ENCODE measurements around the gene RICTOR. TPM values are rescaled to one million over a fixed set of nuclear protein-coding genes. Genes with fewer than 3 reads are reported as not detected.

Gene RICTOR
- total RNA-seq: 10 to 100 TPM; 47.8 to 87.5 (median 51.2) TPM

GRCh38 chr5:39074017-39074814 lies at the start of gene RICTOR:
RICTOR (minus strand) TSS chr5:39074399; CDS start chr5:39074377, 22 bp downstream.
- TF ChIP-seq POLR2A (IDR thresholded peaks at IDR 0.05) (peak in 1 of 2 donors; percentile 80), CTCF (IDR thresholded peaks at IDR 0.05) (no peak)
- intact Hi-C loops (cut with DNase I): no loop called here
- DNase-seq: peak; percentile 87 to 92
- Histone ChIP-seq H3K9me3 (no peaks in the 10 kb centered on the region), H3K27me3 (no peaks in the 10 kb centered on the region), H3K27ac (peak within 1 kb of the TSS; percentile 98), H3K4me1 (peaks cover 11 to 17% of the 10 kb centered on the region in 2 donors), H3K4me3 (replicated peaks in 1 of 3) (peak within 1 kb of the TSS; percentile 83 to 99 (median 92)), H3K36me3 (no peaks in the 10 kb centered on the region)
- WGBS, 2 donors: 0 to 1% methylated on average over 2 to 23 of the region's 94 CpGs

- WGBS, 2 donors: 81 to 82% methylated on average over 2 of the region's 2 CpGs
- TF ChIP-seq CTCF (IDR thresholded peaks at IDR 0.05) (no peak), POLR2A (IDR thresholded peaks at IDR 0.05) (no peak)
- H3K27ac ChIP-seq: no peak overlapping the region
- H3K36me3 ChIP-seq: no peaks in the 10 kb centered on the region
- H3K4me1 ChIP-seq: no peaks in the 10 kb centered on the region
- DNase-seq: no peak
- no peaks in the 10 kb centered on the region for H3K9me3 ChIP-seq
- no peak overlapping the region for H3K4me3 ChIP-seq (replicated peaks in 1 of 3)
- intact Hi-C loops (cut with DNase I): no loop called here
- no peaks in the 10 kb centered on the region for H3K27me3 ChIP-seq
Measured at GRCh38 chr5:39121922-39122321, 47.7 kb upstream of the RICTOR start.

- Histone ChIP-seq H3K9me3 (no peaks in the 10 kb centered on the region), H3K27ac (no peak overlapping the region), H3K36me3 (no peaks in the 10 kb centered on the region), H3K4me1 (no peaks in the 10 kb centered on the region), H3K27me3 (no peaks in the 10 kb centered on the region), H3K4me3 (replicated peaks in 1 of 3) (no peak overlapping the region)
- TF ChIP-seq CTCF (IDR thresholded peaks at IDR 0.05): no peak
- TF ChIP-seq POLR2A (IDR thresholded peaks at IDR 0.05): no peak
- no peak for DNase-seq
- 85 to 86% methylated on average over 1 of the region's 1 CpG for WGBS, 2 donors
- intact Hi-C loops (cut with DNase I): no loop called here
Measured at GRCh38 chr5:39121315-39121714, 47.1 kb upstream of the RICTOR start.

GRCh38 chr5:39120052-39120420 lies 45.8 kb upstream of the RICTOR start:
- Histone ChIP-seq H3K36me3 (no peaks in the 10 kb centered on the region), H3K9me3 (no peaks in the 10 kb centered on the region), H3K27me3 (no peaks in the 10 kb centered on the region), H3K4me1 (no peaks in the 10 kb centered on the region), H3K27ac (no peak overlapping the region), H3K4me3 (replicated peaks in 1 of 3) (no peak overlapping the region)
- TF ChIP-seq POLR2A (IDR thresholded peaks at IDR 0.05) (no peak), CTCF (IDR thresholded peaks at IDR 0.05) (no peak)
- intact Hi-C loops (cut with DNase I): no loop called here
- DNase-seq: no peak
- 90 to 93% methylated on average over 1 of the region's 1 CpG for WGBS, 2 donors

GRCh38 chr5:39119404-39120051 lies 45.3 kb upstream of the RICTOR start:
- 82 to 87% methylated on average over 3 of the region's 3 CpGs for WGBS, 2 donors
- Histone ChIP-seq H3K36me3 (no peaks in the 10 kb centered on the region), H3K4me1 (no peaks in the 10 kb centered on the region), H3K27ac (no peak overlapping the region), H3K27me3 (no peaks in the 10 kb centered on the region), H3K9me3 (no peaks in the 10 kb centered on the region), H3K4me3 (replicated peaks in 1 of 3) (no peak overlapping the region)
- TF ChIP-seq POLR2A (IDR thresholded peaks at IDR 0.05) (no peak), CTCF (IDR thresholded peaks at IDR 0.05) (no peak)
- no peak for DNase-seq
- intact Hi-C loops (cut with DNase I): no loop called here
